PC-3 (cell line): ENCODE results near the gene SLC9A3. TPM values are rescaled to one million over a fixed set of nuclear protein-coding genes. Genes with fewer than 3 reads are reported as not detected.

Experiments
- ATAC-seq: fragments of 200-7000 bp; cut with Tn5 transposase; 2 replicates; pipeline ENCODE4 v1.9.1; 2020; ENCODE audit warnings: mild to moderate bottlenecking, moderate library complexity
- BruUV-seq: library from RNA; stranded (reverse); fragments of 400-500 nt; replicated peaks from 2 replicates; lab custom pipeline; 2021; lab: Mats Ljungman, UMichigan
- CTCF ChIA-PET: fragments of 300-600 bp; sonication (Branson Sonifier 250); formaldehyde crosslinking; loops from one replicate; lab custom pipeline; 2022; ENCODE audit warnings: antibody characterized with exemption; lab: Charles Lee
- POLR2A ChIA-PET: fragments of 300-600 bp; sonication (Branson Sonifier 250); formaldehyde crosslinking; loops from one replicate; lab custom pipeline; 2022; ENCODE audit warnings: antibody characterized with exemption; ENCODE audit not compliant: unreplicated experiment; lab: Charles Lee
- DNase-seq: peaks from one replicate; pipeline ENCODE4 v3.0.0-alpha.2; 2015
- H2AFZ ChIP-seq: fragments of 300-600 bp; sonication (generic); 2 replicates; pipeline ENCODE4 v1.6.0; 2016; ENCODE audit warnings: antibody characterized with exemption, low read length
- H3F3A ChIP-seq: fragments of 300-600 bp; sonication (generic); one replicate; pipeline ENCODE4 v1.6.0; 2017; ENCODE audit warnings: antibody characterized with exemption, low read length, control low read depth, mild to moderate bottlenecking; ENCODE audit not compliant: unreplicated experiment
- H3K27ac ChIP-seq: fragments of 300-600 bp; sonication (generic); 2 replicates; pipeline ENCODE4 v1.5.1; 2016; ENCODE audit warnings: mild to moderate bottlenecking, low read length
- H3K27me3 ChIP-seq: fragments of 300-600 bp; sonication (generic); 2 replicates; pipeline ENCODE4 v1.6.1; 2016; ENCODE audit warnings: low read length, mixed read lengths
- H3K36me3 ChIP-seq: fragments of 300-600 bp; sonication (generic); 2 replicates; pipeline ENCODE4 v1.6.1; 2016; ENCODE audit warnings: low read depth, mixed run types, low read length, mixed read lengths
- H3K4me1 ChIP-seq: fragments of 300-600 bp; sonication (generic); 2 replicates; pipeline ENCODE4 v1.5.1; 2016; ENCODE audit warnings: low read length; ENCODE audit not compliant: insufficient read depth
- H3K4me2 ChIP-seq: fragments of 300-600 bp; sonication (generic); 2 replicates; pipeline ENCODE4 v1.6.0; 2016; ENCODE audit warnings: low read length
- H3K4me3 ChIP-seq: fragments of 300-600 bp; sonication (generic); 2 replicates; pipeline ENCODE4 v1.5.1; 2016; ENCODE audit warnings: mild to moderate bottlenecking, low read length, mixed read lengths
- H3K79me2 ChIP-seq: fragments of 300-600 bp; sonication (generic); 2 replicates; pipeline ENCODE4 v1.6.1; 2017; ENCODE audit warnings: low read length, mixed read lengths
- H3K9ac ChIP-seq: fragments of 300-600 bp; sonication (generic); 2 replicates; pipeline ENCODE4 v1.6.0; 2016; ENCODE audit warnings: mild to moderate bottlenecking, low read length
- H3K9me2 ChIP-seq: fragments of 300-600 bp; sonication (generic); replicated peaks from 2 replicates; pipeline ENCODE4 v1.6.1; 2016; ENCODE audit warnings: mixed run types, low read length, mixed read lengths
- H3K9me3 ChIP-seq: fragments of 300-600 bp; sonication (generic); 2 replicates; pipeline ENCODE4 v1.6.1; 2016; ENCODE audit warnings: low read length, mixed read lengths
- H4K20me1 ChIP-seq: fragments of 300-600 bp; sonication (generic); 2 replicates; pipeline ENCODE4 v1.6.1; 2016; ENCODE audit warnings: low read length, mixed read lengths
- CTCF ChIP-seq: fragments of 300-600 bp; sonication (generic); conservative IDR thresholded peaks from 2 replicates; pipeline ENCODE4 v1.5.1; 2017; ENCODE audit warnings: antibody characterized with exemption, low read depth, mild to moderate bottlenecking, low read length
- EZH2 ChIP-seq: fragments of 300-600 bp; sonication (generic); IDR thresholded peaks from one replicate; pipeline ENCODE4 v1.6.1; 2017; ENCODE audit warnings: antibody characterized with exemption, mild to moderate bottlenecking, low read length; ENCODE audit not compliant: unreplicated experiment
- EZH2phosphoT487 ChIP-seq: fragments of 300-600 bp; sonication (generic); IDR thresholded peaks from 2 replicates; pipeline ENCODE4 v1.6.1; 2018; ENCODE audit warnings: mild to moderate bottlenecking, antibody characterized with exemption, low read length, borderline replicate concordance
- intact Hi-C: fragments of 100-400 bp; cut with micrococcal nuclease; formaldehyde crosslinking; loops from 2 replicates; pipeline ENCODE4 v1.9.0; 2023
- total RNA-seq: library from RNA; depleted of rRNA; stranded (reverse); fragments of >200 nt; gene quantifications from 2 replicates; pipeline ENCODE4 v1.2.3, GENCODE V29; 2014

SLC9A3 gene
- total RNA-seq, 1 experiment from 2014 or later = 4.9 TPM

GRCh38 chr5:443239-444151, 80.8 kb downstream of the SLC9A3 start:
- no peaks in the 10 kb centered on the region for H3K9me3 ChIP-seq
- H3K4me1 ChIP-seq = peaks cover 18% of the 10 kb centered on the region
- no peaks in the 10 kb centered on the region for H3K9me2 ChIP-seq
- intact Hi-C loops = loop anchor here (10.0 kb wide), 1 partner anchor 171 kb away; the partner anchor contains the start of gene CEP72
- peak overlapping the region; percentile 94 for H3K4me3 ChIP-seq
- H3K9ac ChIP-seq = peak overlapping the region; percentile 96
- H3K36me3 ChIP-seq = peaks cover 23% of the 10 kb centered on the region
- no peak for TF ChIP-seq EZH2
- no peak for TF ChIP-seq CTCF
- no peak for TF ChIP-seq EZH2phosphoT487
- ChIA-PET POLR2A (no interaction called here), CTCF (no interaction called here)
- DNase-seq (no peak), ATAC-seq (peak; percentile 44)
- H3K4me2 ChIP-seq = peak overlapping the region; percentile 97
- H4K20me1 ChIP-seq = no peaks in the 10 kb centered on the region
- no peaks in the 10 kb centered on the region for H3F3A ChIP-seq
- H2AFZ ChIP-seq = peak overlapping the region; percentile 87; the same call in 1 of the 2 replicates
- peaks cover 49% of the 10 kb centered on the region for H3K79me2 ChIP-seq
- no TSS peak for BruUV-seq
- no peak overlapping the region for H3K27ac ChIP-seq
- H3K27me3 ChIP-seq = no peaks in the 10 kb centered on the region

GRCh38 chr5:442335-443238, 81.7 kb downstream of the SLC9A3 start, which contains the start of gene EXOC3:
EXOC3 (plus strand) TSS chr5:443176; CDS start chr5:446206, 3,030 bp downstream.
- BruUV-seq = TSS peak; percentile 86
- peak within 1 kb of the TSS; percentile 94 for H3K4me3 ChIP-seq
- no peak for TF ChIP-seq EZH2
- TF ChIP-seq EZH2phosphoT487 = no peak
- H3F3A ChIP-seq = no peaks in the 10 kb centered on the region
- DNase-seq (peak; percentile 76), ATAC-seq (peak; percentile 88)
- H4K20me1 ChIP-seq = no peaks in the 10 kb centered on the region
- peak within 1 kb of the TSS; percentile 96 for H3K9ac ChIP-seq
- H3K36me3 ChIP-seq = peaks cover 14% of the 10 kb centered on the region
- intact Hi-C loops = loop anchor here (10.0 kb wide), 1 partner anchor 172 kb away; the partner anchor contains the start of gene CEP72
- peaks cover 18% of the 10 kb centered on the region for H3K4me1 ChIP-seq
- H2AFZ ChIP-seq = peak within 1 kb of the TSS; percentile 87
- H3K4me2 ChIP-seq = peak within 1 kb of the TSS; percentile 97
- no peaks in the 10 kb centered on the region for H3K9me3 ChIP-seq
- ChIA-PET POLR2A (no interaction called here), CTCF (no interaction called here)
- peaks cover 46% of the 10 kb centered on the region for H3K79me2 ChIP-seq
- peak within 1 kb of the TSS; percentile 45 for H3K27ac ChIP-seq
- no peaks in the 10 kb centered on the region for H3K9me2 ChIP-seq
- H3K27me3 ChIP-seq = no peaks in the 10 kb centered on the region

GRCh38 chr5:441996-442334, 82.3 kb downstream of the SLC9A3 start:
- TF ChIP-seq CTCF = no peak
- TF ChIP-seq EZH2phosphoT487 = no peak
- no peak for TF ChIP-seq EZH2
- H3K27me3 ChIP-seq = no peaks in the 10 kb centered on the region
- H3K9ac ChIP-seq = peak overlapping the region; percentile 96
- no peak overlapping the region for H2AFZ ChIP-seq
- BruUV-seq = no TSS peak
- no peaks in the 10 kb centered on the region for H3K9me2 ChIP-seq
- peaks cover 45% of the 10 kb centered on the region for H3K79me2 ChIP-seq
- no peak for ATAC-seq
- no peak overlapping the region for H3K27ac ChIP-seq
- H3F3A ChIP-seq = no peaks in the 10 kb centered on the region
- H3K4me3 ChIP-seq = peak overlapping the region; percentile 94
- no peaks in the 10 kb centered on the region for H4K20me1 ChIP-seq
- intact Hi-C loops = loop anchor here (10.0 kb wide), 1 partner anchor 173 kb away; the partner anchor contains the start of gene CEP72
- DNase-seq = no peak
- H3K4me1 ChIP-seq = peaks cover 18% of the 10 kb centered on the region
- no peaks in the 10 kb centered on the region for H3K9me3 ChIP-seq
- H3K4me2 ChIP-seq = peak overlapping the region; percentile 97
- H3K36me3 ChIP-seq = peaks cover 8% of the 10 kb centered on the region; the same call in 1 of the 2 replicates
- POLR2A ChIA-PET = no interaction called here
- CTCF ChIA-PET = no interaction called here
